ENCODE results near the gene TSPAN15. TPM values are rescaled to one million over a fixed set of nuclear protein-coding genes. Genes with fewer than 3 reads are reported as not detected.

Gene TSPAN15
- total RNA-seq = 1 to 10 TPM; 9.0 to 9.1 TPM

DNA sequence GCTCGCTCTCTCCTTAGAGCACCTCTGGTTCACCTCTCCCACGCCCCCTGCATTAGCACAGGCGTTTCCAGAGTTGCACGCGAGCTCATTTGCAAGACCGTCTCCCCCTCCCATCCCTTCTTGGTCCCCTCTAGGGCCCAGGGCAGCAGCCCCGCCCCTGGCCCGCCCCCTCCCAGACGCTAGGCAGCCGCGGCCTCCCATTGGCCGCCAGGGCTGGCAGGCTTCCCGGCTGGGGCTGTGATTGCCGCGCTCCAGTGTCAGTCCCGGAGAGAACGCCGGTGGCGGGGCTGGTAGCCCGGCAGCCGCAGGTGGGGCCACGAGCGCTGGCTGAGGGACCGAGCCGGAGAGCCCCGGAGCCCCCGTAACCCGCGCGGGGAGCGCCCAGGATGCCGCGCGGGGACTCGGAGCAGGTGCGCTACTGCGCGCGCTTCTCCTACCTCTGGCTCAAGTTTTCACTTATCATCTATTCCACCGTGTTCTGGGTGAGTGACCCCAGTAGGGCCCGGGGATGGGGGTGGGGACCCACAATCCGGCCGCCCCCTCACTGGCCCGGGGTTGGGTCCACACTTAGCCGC, at the start of gene TSPAN15:
TSS of gene TSPAN15 (plus strand) at position 257 of the 575 bp plus-strand sequence. CDS start at position 387, 130 bp downstream.
- H3K4me1 Mint-ChIP-seq = peaks cover 56% of the 10 kb centered on the region
- ChIA-PET CTCF (interaction anchor here (1.4 to 3.5 kb wide), 2 partner anchors 13 to 56 kb away, joined by 7 to 24 read pairs; no protein-coding TSS in a partner anchor), POLR2A (interaction anchor here (1.0 to 1.5 kb wide), 3 partner anchors 14 to 56 kb away, joined by 3 to 8 read pairs (median 4); no protein-coding TSS in a partner anchor)
- H3K4me3 Mint-ChIP-seq = peak within 1 kb of the TSS; percentile 85
- H3K36me3 Mint-ChIP-seq (ENCODE audit: low read depth) = no peaks in the 10 kb centered on the region
- no peaks in the 10 kb centered on the region for H3K9me3 Mint-ChIP-seq
- DNase-seq = peak; percentile 84
- peaks cover 10% of the 10 kb centered on the region for H3K27me3 Mint-ChIP-seq
- H3K27ac Mint-ChIP-seq = peak within 1 kb of the TSS; percentile 28

GRCh38 chr10:69402386-69402785, 48.9 kb upstream of the TSPAN15 start:
- no peak for DNase-seq
- peaks cover 41% of the 10 kb centered on the region for H3K36me3 Mint-ChIP-seq (ENCODE audit: low read depth)
- ChIA-PET POLR2A (no interaction called here), CTCF (no interaction called here)
- no peak overlapping the region for H3K4me3 Mint-ChIP-seq
- no peaks in the 10 kb centered on the region for H3K27me3 Mint-ChIP-seq
- H3K27ac Mint-ChIP-seq = no peak overlapping the region
- no peaks in the 10 kb centered on the region for H3K9me3 Mint-ChIP-seq
- peaks cover 8% of the 10 kb centered on the region for H3K4me1 Mint-ChIP-seq

- H3K4me1 Mint-ChIP-seq = peaks cover 12% of the 10 kb centered on the region
Observed at GRCh38 chr10:69403066-69403465, 48.2 kb upstream of the TSPAN15 start.

DNA sequence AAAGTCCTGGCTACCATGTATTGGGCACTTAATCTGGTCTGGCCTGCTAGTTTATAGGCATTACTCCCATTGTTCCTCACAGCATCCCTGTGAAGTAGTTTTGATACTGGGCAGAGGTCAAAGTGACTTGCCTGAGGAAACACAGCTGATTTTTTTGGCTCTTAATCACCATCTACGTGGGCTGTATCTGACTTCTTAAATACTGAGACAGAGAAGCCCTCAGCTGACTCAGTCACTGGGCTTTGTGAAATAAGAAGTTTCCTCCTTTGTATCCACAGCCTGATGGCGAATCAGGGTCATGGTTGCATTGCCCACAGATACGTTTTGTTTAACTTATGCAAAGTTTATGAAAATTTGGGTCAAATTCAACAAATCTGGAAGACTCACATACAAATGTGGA, 47.7 kb upstream of the TSPAN15 start:
- Mint-ChIP-seq H3K36me3 (ENCODE audit: low read depth) (peaks cover 38% of the 10 kb centered on the region), H3K9me3 (no peaks in the 10 kb centered on the region), H3K27me3 (no peaks in the 10 kb centered on the region), H3K4me3 (no peak overlapping the region), H3K4me1 (peaks cover 16% of the 10 kb centered on the region), H3K27ac (no peak overlapping the region)
- DNase-seq = no peak
- ChIA-PET CTCF (interaction anchor here (0.6 to 1.7 kb wide), 5 partner anchors 11 to 236 kb away, joined by 3 to 6 read pairs (median 4); no protein-coding TSS in a partner anchor), POLR2A (interaction anchor here (1.4 kb wide), 1 partner anchor 62 kb away, joined by 5 read pairs; no protein-coding TSS in a partner anchor)

More at GRCh38 chr10:69403066-69403465, 48.2 kb upstream of the TSPAN15 start:
- no peak for DNase-seq
- Mint-ChIP-seq H3K9me3 (no peaks in the 10 kb centered on the region), H3K4me3 (no peak overlapping the region), H3K27me3 (no peaks in the 10 kb centered on the region), H3K36me3 (ENCODE audit: low read depth) (peaks cover 41% of the 10 kb centered on the region), H3K27ac (no peak overlapping the region)
- ChIA-PET CTCF (interaction anchor here (0.6 to 1.7 kb wide), 4 partner anchors 104 to 236 kb away, joined by 3 to 6 read pairs (median 4); no protein-coding TSS in a partner anchor), POLR2A (interaction anchor here (1.4 kb wide), 1 partner anchor 63 kb away, joined by 5 read pairs; no protein-coding TSS in a partner anchor)

GRCh38 chr10:69404786-69405185, 46.5 kb upstream of the TSPAN15 start:
- peaks cover 23% of the 10 kb centered on the region for H3K4me1 Mint-ChIP-seq
- ChIA-PET POLR2A (interaction anchor here (1.4 kb wide), 1 partner anchor 61 kb away, joined by 5 read pairs; no protein-coding TSS in a partner anchor), CTCF (no interaction called here)
- H3K9me3 Mint-ChIP-seq = no peaks in the 10 kb centered on the region
- H3K4me3 Mint-ChIP-seq = no peak overlapping the region
- H3K36me3 Mint-ChIP-seq (ENCODE audit: low read depth) = peaks cover 29% of the 10 kb centered on the region
- H3K27ac Mint-ChIP-seq = no peak overlapping the region
- no peaks in the 10 kb centered on the region for H3K27me3 Mint-ChIP-seq
- DNase-seq = no peak

GRCh38 chr10:69405221-69405620, 46.0 kb upstream of the TSPAN15 start:
- DNase-seq = no peak
- Mint-ChIP-seq H3K4me3 (no peak overlapping the region), H3K27me3 (no peaks in the 10 kb centered on the region), H3K4me1 (peaks cover 26% of the 10 kb centered on the region), H3K36me3 (ENCODE audit: low read depth) (peaks cover 25% of the 10 kb centered on the region), H3K27ac (no peak overlapping the region), H3K9me3 (no peaks in the 10 kb centered on the region)
- ChIA-PET CTCF (interaction anchor here (1.0 to 1.2 kb wide), 2 partner anchors 13 to 361 kb away, joined by 3 read pairs; no protein-coding TSS in a partner anchor), POLR2A (interaction anchor here (3.6 kb wide), 1 partner anchor 87 kb away, joined by 21 read pairs; no protein-coding TSS in a partner anchor)

DNA sequence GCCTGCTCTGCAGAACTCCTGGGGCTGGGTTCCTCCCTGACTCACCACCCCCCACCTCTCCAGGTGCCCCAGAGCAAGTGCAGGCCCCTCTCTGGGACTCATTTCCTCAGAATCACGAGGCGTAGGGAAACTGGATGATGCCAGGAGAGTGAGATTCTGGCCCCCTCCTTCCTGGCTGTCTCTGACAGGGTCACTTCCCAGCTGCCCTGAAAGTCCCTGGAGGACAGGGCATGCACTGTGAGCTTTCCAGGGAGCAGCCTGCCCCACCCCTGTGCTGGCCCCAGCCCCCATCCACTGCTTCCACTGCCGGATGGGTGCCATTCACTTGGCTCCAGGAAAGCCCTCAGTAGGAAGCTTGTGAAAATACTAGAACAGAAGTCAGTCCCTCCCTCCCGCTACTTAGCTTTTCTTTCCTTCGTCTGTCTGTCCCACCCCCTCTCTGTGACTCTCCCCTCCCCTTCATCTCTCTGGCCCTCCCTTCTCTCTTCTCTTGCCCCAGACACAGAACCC, 44.9 kb upstream of the TSPAN15 start:
- H3K27ac Mint-ChIP-seq = peak overlapping the region; percentile 18
- ChIA-PET CTCF (interaction anchor here (0.7 to 2.5 kb wide), 10 partner anchors 8 to 400 kb away, joined by 3 to 46 read pairs (median 3); no protein-coding TSS in a partner anchor), POLR2A (interaction anchor here (0.7 to 3.6 kb wide), 3 partner anchors 88 to 349 kb away, joined by 3 to 21 read pairs (median 3); no protein-coding TSS in a partner anchor)
- H3K36me3 Mint-ChIP-seq (ENCODE audit: low read depth) = peaks cover 16% of the 10 kb centered on the region
- peaks cover 33% of the 10 kb centered on the region for H3K4me1 Mint-ChIP-seq
- no peak for DNase-seq
- H3K4me3 Mint-ChIP-seq = no peak overlapping the region
- H3K27me3 Mint-ChIP-seq = no peaks in the 10 kb centered on the region
- H3K9me3 Mint-ChIP-seq = no peaks in the 10 kb centered on the region

- CTCF ChIA-PET = interaction anchor here (0.7 to 2.5 kb wide), 19 partner anchors 9 to 401 kb away, joined by 3 to 46 read pairs (median 4); no protein-coding TSS in a partner anchor
- Mint-ChIP-seq H3K27me3 (no peaks in the 10 kb centered on the region), H3K36me3 (ENCODE audit: low read depth) (peaks cover 11% of the 10 kb centered on the region), H3K4me3 (no peak overlapping the region), H3K27ac (peak overlapping the region; percentile 47), H3K4me1 (peaks cover 33% of the 10 kb centered on the region), H3K9me3 (no peaks in the 10 kb centered on the region)
- DNase-seq = no peak
- POLR2A ChIA-PET = interaction anchor here (0.7 to 3.6 kb wide), 5 partner anchors 14 to 350 kb away, joined by 3 to 21 read pairs (median 3); no protein-coding TSS in a partner anchor
Observed at GRCh38 chr10:69406816-69407580, 44.3 kb upstream of the TSPAN15 start.

DNA sequence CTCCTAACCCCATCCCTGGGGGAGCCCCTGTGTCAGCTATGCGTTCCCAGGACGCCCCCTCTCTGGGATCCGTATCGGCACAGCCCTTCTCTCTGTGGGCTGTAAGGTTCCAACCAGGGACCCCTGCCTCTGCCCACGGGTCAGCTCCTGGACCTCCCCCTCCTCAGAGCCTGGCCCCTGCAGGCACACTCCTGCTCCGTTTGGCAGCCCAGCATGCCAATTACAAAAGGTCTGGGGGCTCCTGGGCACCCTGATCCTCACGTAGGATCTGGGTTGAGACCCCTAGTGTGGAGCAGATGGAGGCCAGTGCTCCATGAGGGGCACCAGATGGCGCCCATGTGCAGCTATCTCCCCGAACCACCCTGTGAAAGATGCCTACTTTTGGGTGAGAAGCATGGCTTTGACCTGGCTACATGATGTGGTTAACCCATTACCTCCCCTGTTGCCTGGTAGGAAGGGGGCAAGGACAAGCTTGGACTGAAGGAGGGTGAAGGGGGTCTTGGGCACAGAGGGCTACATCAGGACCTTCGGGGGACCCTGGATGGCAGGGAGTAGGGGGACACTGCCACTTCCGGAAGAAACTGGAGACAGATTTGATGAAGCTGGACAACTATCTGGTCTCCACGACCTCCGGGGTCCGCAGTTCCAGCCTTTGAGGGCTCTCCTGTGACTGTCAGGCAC, 43.5 kb upstream of the TSPAN15 start:
- H3K27ac Mint-ChIP-seq = peak overlapping the region; percentile 59

GRCh38 chr10:69408318-69409175, 42.7 kb upstream of the TSPAN15 start:
- ChIA-PET POLR2A (interaction anchor here (0.9 to 3.6 kb wide), 7 partner anchors 11 to 285 kb away, joined by 3 to 21 read pairs (median 5); partner anchors contain the start of gene VPS26A), CTCF (interaction anchor here (0.6 to 2.5 kb wide), 39 partner anchors 9 to 283 kb away, joined by 3 to 46 read pairs (median 4); no protein-coding TSS in a partner anchor)
- Mint-ChIP-seq H3K4me1 (peaks cover 34% of the 10 kb centered on the region), H3K9me3 (no peaks in the 10 kb centered on the region), H3K36me3 (ENCODE audit: low read depth) (peaks cover 11% of the 10 kb centered on the region), H3K27me3 (no peaks in the 10 kb centered on the region), H3K4me3 (peak overlapping the region; percentile 71), H3K27ac (peak overlapping the region; percentile 69)
- peak; percentile 93 for DNase-seq

More for the DNA sequence above, 43.5 kb upstream of the TSPAN15 start:
- H3K9me3 Mint-ChIP-seq = no peaks in the 10 kb centered on the region
- H3K4me3 Mint-ChIP-seq = no peak overlapping the region
- CTCF ChIA-PET = interaction anchor here (0.6 to 2.5 kb wide), 43 partner anchors 9 to 283 kb away, joined by 3 to 46 read pairs (median 3); no protein-coding TSS in a partner anchor
- DNase-seq = peak; percentile 30
- H3K36me3 Mint-ChIP-seq (ENCODE audit: low read depth) = peaks cover 11% of the 10 kb centered on the region
- POLR2A ChIA-PET = interaction anchor here (0.9 to 3.6 kb wide), 8 partner anchors 10 to 284 kb away, joined by 3 to 21 read pairs (median 5); partner anchors contain the start of gene VPS26A
- H3K27me3 Mint-ChIP-seq = no peaks in the 10 kb centered on the region
- peaks cover 33% of the 10 kb centered on the region for H3K4me1 Mint-ChIP-seq

DNA sequence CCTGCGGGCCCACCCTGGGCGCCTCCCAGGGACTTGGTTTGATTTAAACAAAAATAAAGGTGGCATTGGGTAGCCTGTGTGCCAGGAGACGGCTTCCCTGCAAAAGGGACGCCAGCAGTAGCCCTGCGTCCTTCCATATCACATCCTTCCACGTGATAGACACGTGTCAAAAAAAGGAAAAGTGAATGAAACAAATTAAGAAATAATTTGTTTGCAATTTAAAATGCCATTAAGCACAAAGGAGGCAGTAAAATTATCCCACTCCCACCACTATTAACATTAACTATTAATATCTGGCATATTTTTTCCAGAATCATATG, 42.1 kb upstream of the TSPAN15 start:
- no peaks in the 10 kb centered on the region for H3K27me3 Mint-ChIP-seq
- H3K4me3 Mint-ChIP-seq = no peak overlapping the region
- peak overlapping the region; percentile 69 for H3K27ac Mint-ChIP-seq
- no peaks in the 10 kb centered on the region for H3K9me3 Mint-ChIP-seq
- peaks cover 34% of the 10 kb centered on the region for H3K4me1 Mint-ChIP-seq
- H3K36me3 Mint-ChIP-seq (ENCODE audit: low read depth) = peaks cover 7% of the 10 kb centered on the region
- CTCF ChIA-PET = interaction anchor here (1.0 to 2.5 kb wide), 11 partner anchors 15 to 207 kb away, joined by 3 to 46 read pairs (median 4); no protein-coding TSS in a partner anchor
- DNase-seq = no peak
- POLR2A ChIA-PET = interaction anchor here (1.0 to 3.6 kb wide), 6 partner anchors 11 to 286 kb away, joined by 3 to 21 read pairs (median 5); partner anchors contain the start of gene VPS26A
